HL-60 (cell line): ENCODE data around the gene ZNF423.

ENCODE experiments used
- CTCF ChIP-seq: IDR thresholded peaks from one replicate; pipeline ENCODE4 v1.5.1; 2011; ENCODE audit warnings: low read length, control low read depth, inconsistent platforms; ENCODE audit not compliant: insufficient read depth
- POLR2AphosphoS5 ChIP-seq: IDR thresholded peaks from 2 replicates; pipeline ENCODE4 v1.6.1; 2012; ENCODE audit warnings: low read depth

- no peak for TF ChIP-seq CTCF
- TF ChIP-seq POLR2AphosphoS5: no peak
Measured at GRCh38 chr16:49684696-49685095, 171.2 kb downstream of the ZNF423 start.
